OCI-LY1 (cell line): ENCODE results near the gene MBD5.

ENCODE experiments used
- CTCF ChIP-seq: fragments of 200-600 bp; sonication (generic), shearing (Covaris generic); IDR thresholded peaks from 2 replicates; pipeline ENCODE4 v1.5.1; 2017; ENCODE audit warnings: mild to moderate bottlenecking, antibody characterized with exemption, low read length, moderate library complexity, mixed read lengths
- EZH2 ChIP-seq: fragments of 200-600 bp; sonication (generic), shearing (Covaris generic); IDR thresholded peaks from 2 replicates; pipeline ENCODE4 v1.8.0; 2017; ENCODE audit warnings: borderline replicate concordance, mixed run types, mild to moderate bottlenecking, antibody characterized with exemption, low read length, moderate library complexity, mixed read lengths

- TF ChIP-seq EZH2 (no peak), CTCF (no peak)
Measured at GRCh38 chr2:148027822-148028221, 6.9 kb downstream of the MBD5 start.
